SHP77 treated with DMSO at 0.1 percent for 48 hours (cell line): ENCODE measurements around the gene LYZL2.
A peak's percentile ranks its signal among the peaks of the same experiment; 100 is the strongest.
"Not testable (repeated sequence)": the region's sequence is repeated elsewhere in the genome, so short reads cannot be mapped to it uniquely, and the experiment has no call there.

ENCODE experiments used
- DNase-seq: peaks from one replicate; lab custom pipeline; 2025; lab: John Stamatoyannopoulos, UW

LYZL2 gene

GRCh38 chr10:30629653-30630052 lies at the start of gene LYZL2:
Gene LYZL2 (minus strand): TSS chr10:30629753. CDS start chr10:30626915, 2,838 bp downstream.
- no peak for DNase-seq

DNA sequence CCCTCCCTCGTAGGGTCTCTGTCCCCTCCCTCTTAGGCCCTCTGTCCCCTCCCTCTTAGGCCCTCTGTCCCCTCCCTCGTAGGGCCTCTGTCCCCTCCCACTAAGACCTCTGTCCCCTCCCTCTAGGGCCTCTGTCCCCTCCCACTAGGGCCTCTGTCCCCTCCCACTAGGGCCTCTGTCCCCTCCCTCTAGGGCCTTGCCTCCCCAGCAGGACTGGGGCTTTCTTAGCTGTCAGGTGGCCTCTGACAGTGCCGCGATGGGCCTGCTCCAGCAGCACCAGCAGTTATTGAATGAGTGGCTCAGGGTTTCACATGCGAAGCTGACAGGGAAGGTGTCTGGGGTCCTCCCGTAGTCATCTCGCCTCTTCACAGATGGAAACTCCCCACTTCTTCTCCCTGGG lies 48.1 kb upstream of the LYZL2 start:
- DNase-seq: not testable (repeated sequence)

GRCh38 chr10:30677146-30677545 lies 47.6 kb upstream of the LYZL2 start:
- not testable (repeated sequence) for DNase-seq

DNA sequence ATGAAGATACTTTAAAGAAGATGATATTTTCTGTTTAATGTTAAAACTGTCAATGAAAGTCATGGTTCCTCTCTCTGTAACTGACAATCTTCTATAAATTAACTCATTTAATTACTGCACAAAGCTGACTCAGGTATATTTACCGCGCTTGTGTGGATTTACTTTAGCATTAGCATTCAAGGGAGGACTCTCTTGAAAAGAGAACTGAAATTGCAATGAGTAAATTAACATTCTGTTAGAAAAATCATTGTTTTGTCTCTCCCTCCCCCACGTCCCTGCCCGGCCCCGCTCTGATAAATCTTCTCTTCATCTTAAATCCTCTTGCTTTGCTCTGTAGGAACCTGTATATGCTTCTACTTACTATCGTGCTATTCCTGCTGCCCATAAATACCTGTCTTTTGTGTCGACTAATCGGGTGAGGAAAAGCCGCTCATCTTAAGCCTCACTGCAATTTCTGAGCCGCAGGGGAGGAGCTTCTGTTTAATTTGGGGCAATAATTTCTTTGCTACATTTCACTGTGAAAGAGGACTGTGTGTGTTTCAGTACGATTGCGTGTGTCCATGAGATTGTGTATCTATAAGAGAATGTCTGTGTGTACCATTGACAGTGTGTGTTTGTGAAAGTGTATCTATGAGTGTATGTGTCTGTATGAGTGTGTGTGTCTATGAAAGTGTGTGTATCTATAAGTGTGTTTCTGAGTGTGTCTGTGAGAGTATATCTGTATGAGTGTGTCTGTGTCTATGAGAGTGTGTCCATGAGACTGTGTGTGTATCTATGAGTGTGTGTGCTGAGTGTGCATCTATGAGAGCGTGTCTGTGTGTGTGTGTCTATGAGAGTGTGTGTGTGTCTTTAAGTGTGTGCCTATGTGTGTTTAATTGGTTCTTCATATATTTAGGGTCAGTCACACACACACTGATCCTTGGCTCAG lies 46.5 kb upstream of the LYZL2 start:
- no peak for DNase-seq

- no peak for DNase-seq
These were observed 45.2 kb upstream of the LYZL2 start for GRCh38 chr10:30674796-30675195.

DNA sequence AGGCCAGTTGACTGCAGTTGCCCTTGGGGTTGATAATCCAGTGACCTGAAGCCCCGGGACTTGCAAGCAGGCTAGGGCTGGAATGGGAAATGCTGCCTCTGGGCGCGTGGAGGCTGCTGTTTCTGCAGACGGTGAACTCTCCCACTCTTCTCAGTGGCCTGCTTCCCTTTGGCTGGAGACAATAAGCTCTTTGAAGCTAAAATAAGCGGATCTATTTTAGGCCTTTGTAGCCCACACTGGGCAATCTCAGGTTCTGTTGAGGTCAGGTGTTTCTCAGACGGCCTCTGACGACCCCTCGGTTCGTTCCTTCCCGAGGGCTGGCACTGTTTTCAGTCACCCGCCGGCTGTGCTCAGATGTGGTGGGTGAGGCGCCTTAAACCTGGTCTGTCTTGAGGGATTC lies 43.7 kb upstream of the LYZL2 start:
- not testable (repeated sequence) for DNase-seq

DNA sequence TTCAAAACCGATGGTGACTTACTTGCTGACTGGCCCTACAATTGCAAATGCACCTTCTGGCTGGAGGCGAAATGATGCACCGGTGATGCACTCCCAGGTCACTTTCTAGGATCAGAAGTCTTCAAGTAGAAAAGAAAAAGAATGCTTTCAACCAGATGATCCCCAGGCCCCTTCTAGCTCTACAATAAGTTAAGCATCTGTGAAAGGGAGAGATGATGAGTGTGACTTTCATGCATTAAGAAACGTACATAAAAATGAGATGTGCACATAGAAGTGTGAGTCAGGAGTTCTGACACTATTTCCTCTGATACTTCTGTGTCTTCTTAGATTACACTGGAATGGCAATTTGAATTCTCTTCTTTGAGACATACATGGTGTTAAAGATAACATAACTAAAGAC lies 42.8 kb upstream of the LYZL2 start:
- not testable (repeated sequence) for DNase-seq

GRCh38 chr10:30671026-30671616 lies 41.6 kb upstream of the LYZL2 start:
- DNase-seq: peak; percentile 53

DNA sequence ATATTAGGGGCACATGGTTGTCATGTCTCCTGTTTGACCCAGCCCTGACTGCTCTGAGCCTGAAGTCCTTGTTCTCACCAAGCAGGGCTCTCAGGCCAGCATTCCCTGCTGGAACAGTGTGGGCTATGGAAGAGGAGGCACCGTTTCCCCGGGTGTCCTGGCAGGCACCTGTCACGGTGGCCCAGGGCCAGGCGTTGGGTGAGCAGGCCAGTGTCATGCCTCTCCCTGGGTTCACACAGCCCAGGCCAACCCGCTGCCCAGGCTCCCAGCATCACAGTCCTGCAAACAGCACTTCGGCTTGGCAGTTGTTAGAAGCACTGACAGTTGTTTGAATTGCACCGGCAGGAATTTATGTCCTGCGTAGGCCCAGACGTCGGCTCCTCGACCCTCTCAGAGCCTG lies 38.4 kb upstream of the LYZL2 start:
- DNase-seq: not testable (repeated sequence)

GRCh38 chr10:30663403-30663802 lies 33.9 kb upstream of the LYZL2 start:
- DNase-seq: not testable (repeated sequence)

DNA sequence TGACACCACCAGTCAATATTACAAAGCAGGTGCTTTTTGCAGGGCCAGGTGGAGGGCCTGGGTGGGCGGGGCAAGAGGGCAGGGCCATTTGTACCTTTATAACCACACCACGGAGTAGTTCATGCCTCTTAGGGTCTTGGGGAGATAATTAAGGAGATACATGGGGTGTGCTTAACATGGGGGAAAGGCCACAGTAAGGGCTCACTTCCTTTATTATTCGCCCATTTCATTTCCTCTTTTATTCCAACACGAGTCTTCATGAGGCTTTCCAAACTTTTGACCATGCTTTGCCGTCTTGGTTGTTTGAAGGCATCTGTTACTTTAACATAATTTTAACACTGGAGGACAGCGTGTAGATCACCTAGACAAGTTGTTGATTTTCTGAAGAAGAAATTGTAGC lies 33.3 kb upstream of the LYZL2 start:
- no peak for DNase-seq

DNA sequence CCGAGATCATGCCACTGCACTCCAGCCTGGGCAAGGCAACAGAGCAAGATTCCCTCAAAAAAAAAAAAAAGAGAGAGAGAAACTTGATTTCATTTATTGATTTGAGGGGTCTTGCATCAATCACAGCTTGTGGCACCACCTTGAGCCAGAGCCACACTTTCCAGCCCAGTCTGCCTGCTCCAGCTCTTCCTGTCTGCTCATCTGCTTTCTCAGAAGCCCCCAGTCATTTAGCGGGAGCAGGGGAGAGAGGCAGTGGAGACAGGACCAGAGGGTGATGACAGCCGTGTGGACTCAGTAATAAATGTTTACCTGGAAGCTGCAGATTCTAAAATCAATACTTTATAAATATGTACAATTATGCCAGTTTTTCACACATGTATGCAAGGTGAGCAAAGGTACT lies 30.8 kb upstream of the LYZL2 start:
- DNase-seq: not testable (repeated sequence)

GRCh38 chr10:30656233-30656632 lies 26.7 kb upstream of the LYZL2 start:
- DNase-seq: no peak

DNA sequence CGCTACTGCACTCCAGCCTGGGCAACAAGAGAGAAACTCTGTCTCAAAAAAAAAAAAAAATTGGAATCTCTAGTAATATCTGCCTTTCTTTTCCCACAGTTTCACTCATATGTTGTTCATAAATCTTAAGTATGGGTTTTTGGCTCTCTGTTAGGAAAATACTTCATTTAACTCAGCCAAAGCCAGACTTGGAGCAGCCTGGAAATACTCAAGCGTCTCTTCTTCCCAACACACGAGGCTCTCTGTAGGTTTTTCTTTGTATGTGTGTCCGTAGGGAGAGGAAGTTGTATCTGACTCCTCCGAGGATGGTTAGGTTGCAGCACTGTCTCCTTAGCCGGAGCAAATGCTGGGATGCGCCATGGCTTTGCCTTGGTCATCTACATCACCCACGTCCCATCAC lies 25.4 kb upstream of the LYZL2 start:
- DNase-seq: not testable (repeated sequence)

GRCh38 chr10:30651470-30652397 lies 22.2 kb upstream of the LYZL2 start:
- DNase-seq: not testable (repeated sequence)

GRCh38 chr10:30647089-30647488 lies 17.5 kb upstream of the LYZL2 start:
- DNase-seq: no peak

- DNase-seq: no peak
These were observed 15.8 kb upstream of the LYZL2 start for GRCh38 chr10:30645340-30645827.

- not testable (repeated sequence) for DNase-seq
These were observed 14.9 kb upstream of the LYZL2 start for GRCh38 chr10:30644408-30644861.

DNA sequence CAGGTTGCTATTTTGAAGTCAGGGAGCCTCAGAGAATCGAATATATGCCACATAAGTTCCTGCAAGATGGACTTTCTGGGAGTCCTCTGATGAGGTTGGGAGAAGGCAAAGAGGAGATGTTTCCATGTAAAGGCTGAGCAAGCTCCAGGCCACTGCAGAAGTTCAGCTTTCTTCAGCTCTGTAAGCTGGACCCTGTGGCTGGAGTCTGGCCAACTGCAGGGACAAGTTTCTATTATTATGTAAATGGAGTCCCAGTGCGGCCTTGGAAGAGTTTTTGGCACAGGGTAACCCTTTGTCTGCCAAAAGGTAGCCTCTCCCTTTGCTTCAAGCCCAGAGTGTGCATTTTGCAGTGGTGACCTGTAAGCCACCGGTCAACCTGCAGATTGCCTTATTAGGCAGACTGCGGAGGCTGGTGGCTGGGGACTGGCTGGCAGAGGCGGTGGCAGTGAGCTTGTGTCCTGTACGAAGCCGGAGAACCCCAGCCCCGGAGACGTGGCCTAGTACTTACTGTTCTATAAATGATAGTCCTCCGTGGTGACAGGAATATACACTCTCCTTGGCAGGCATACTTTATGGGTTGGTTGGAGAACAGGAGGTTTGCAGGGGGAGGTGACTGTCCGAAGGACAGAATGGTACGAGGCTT lies 14.1 kb upstream of the LYZL2 start:
- not testable (repeated sequence) for DNase-seq

DNA sequence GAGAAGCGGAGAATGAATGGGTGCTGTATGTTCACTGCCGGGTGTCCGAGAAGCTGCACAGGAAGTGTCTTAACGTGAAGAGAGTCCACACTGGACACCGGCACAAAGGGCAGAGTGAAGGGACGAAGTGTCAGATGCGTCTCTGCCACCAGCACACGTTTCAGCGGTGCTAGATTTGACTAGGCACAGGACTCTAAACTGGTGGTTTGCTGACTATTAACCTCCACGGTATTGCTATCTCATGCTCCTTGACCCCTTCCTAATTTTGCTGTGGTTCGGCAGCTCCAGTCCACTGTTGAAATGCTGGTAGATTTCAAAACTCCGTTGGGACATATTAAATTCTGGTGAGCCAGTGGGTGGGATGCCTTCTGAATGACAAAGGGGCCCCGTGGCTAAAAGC lies 13.3 kb upstream of the LYZL2 start:
- DNase-seq: not testable (repeated sequence)
